Measurements from ENCODE around the gene ANKRD30A. TPM values are rescaled to one million over a fixed set of nuclear protein-coding genes. Genes with fewer than 3 reads are reported as not detected.
"Not testable (repeated sequence)": the region's sequence is repeated elsewhere in the genome, so short reads cannot be mapped to it uniquely, and the experiment has no call there.

ANKRD30A gene
- total RNA-seq, 1 experiment from 2014 or later: not detected

DNA sequence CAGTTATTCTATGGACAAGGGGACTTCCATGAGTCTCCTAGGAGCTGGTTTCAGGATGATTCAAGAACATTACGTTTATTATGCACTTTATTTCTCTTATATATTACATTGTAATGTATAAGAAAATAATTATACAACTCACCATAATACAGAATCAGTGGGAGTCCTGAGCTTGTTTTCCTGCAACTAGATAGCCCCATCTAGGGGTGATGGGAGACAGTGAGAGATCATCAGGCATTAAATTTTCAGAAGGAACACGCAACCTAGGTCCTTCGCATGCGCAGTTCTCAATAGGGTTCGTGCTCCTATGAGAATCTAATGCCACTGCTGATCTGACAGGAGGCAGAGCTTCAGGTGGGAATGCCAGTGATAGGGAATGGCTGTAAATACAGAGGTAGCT, 137.9 kb downstream of the ANKRD30A start:
- DNase-seq (ENCODE audit: extremely low read depth, low read depth): no peak

DNA sequence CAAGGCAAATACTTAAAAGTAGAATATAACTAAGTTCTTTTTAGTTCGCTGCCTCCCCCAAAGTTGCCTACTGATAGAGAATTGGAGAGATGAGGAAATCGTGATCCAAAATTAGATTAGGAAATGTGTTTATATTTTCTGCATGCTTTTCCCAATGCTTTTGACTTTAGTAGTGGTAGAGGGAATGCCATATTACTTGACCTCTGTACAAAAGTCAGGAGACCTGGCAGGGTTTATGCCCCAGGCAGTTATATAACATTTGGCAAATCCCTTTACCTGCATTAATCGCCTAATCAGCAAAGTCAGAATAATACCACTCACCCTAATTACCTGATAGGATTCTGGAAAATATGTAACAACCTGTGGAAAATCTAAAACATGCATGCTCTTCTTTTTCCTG, 142.9 kb downstream of the ANKRD30A start:
- no peak for DNase-seq (ENCODE audit: extremely low read depth, low read depth)

- no peak for DNase-seq (ENCODE audit: extremely low read depth, low read depth)
Measured at GRCh38 chr10:37269554-37270256, 144.3 kb downstream of the ANKRD30A start.

- no peak for DNase-seq (ENCODE audit: extremely low read depth, low read depth)
Measured at GRCh38 chr10:37275216-37275777, 149.9 kb downstream of the ANKRD30A start.

GRCh38 chr10:37285063-37285462, 159.7 kb downstream of the ANKRD30A start:
- no peak for DNase-seq (ENCODE audit: extremely low read depth, low read depth)

- peak; percentile 1 for DNase-seq (ENCODE audit: extremely low read depth, low read depth)
Measured at GRCh38 chr10:37289833-37290464, 164.6 kb downstream of the ANKRD30A start.

DNA sequence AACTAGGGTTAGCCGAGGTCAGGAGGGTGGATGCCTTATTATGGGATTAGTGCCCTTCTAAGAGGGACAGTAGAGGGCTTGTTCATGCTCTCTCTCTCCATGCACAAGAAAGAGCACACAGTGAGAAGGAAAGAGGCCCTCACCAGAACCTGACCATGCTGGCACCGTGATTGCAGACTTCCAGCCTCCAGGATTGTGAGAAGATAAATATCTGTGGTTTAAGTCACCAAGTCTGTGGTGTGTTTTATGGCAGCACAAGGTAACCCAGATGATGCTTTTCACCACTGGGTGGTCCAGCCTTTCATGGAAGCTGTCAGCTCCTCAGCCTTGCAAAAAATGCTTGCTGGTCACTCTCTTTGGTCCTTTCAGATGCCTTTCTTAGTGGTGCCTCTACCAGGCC, 175.9 kb downstream of the ANKRD30A start:
- DNase-seq (ENCODE audit: extremely low read depth, low read depth): no peak

DNA sequence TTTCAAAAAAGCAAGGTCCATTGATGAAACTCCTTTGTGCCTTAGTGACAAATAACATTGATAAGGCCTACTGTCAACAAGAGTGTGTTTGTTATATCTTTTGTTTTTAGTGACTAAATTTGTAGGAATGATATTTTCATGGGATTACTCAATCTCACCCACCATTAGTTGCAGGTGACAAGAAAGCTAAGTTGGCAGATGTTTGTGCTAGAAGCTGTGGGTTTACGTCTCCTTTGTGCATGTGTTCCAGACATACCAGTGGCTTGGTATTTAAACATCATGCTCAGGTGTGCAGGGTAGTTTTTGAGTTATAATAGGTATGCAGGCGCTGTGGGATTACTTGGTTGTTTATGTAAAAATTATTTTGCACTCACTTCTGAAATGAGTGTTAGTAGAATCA, 178.6 kb downstream of the ANKRD30A start:
- DNase-seq (ENCODE audit: extremely low read depth, low read depth): no peak

- no peak for DNase-seq (ENCODE audit: extremely low read depth, low read depth)
Measured at GRCh38 chr10:37314350-37314749, 189.0 kb downstream of the ANKRD30A start.

DNA sequence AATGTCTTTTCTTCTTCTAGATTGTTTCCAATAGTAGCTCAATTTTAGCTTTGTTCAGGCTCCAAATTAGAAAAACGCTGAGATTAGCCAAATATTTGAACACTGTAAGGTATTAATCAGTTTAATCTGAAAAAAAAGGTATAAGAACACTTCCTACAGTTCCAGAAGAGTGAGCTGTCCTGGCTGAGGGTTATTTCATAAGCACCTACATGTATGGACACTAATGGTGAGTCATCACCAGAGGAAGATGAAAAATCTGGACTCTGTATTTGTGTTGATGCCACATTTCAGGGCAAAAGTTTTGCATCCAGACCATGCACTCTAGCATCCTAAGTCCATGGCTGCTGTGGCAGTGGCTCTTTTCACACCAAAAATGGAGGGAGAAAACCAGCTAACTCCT, 189.5 kb downstream of the ANKRD30A start:
- no peak for DNase-seq (ENCODE audit: extremely low read depth, low read depth)

GRCh38 chr10:37344413-37344812, 219.0 kb downstream of the ANKRD30A start:
- DNase-seq (ENCODE audit: extremely low read depth, low read depth): no peak

- DNase-seq (ENCODE audit: extremely low read depth, low read depth): no peak
Measured at GRCh38 chr10:37379991-37380390, 254.6 kb downstream of the ANKRD30A start.

- DNase-seq (ENCODE audit: extremely low read depth, low read depth): no peak
Measured at GRCh38 chr10:37381271-37381670, 255.9 kb downstream of the ANKRD30A start.

GRCh38 chr10:37384923-37385322, 259.5 kb downstream of the ANKRD30A start:
- no peak for DNase-seq (ENCODE audit: extremely low read depth, low read depth)

DNA sequence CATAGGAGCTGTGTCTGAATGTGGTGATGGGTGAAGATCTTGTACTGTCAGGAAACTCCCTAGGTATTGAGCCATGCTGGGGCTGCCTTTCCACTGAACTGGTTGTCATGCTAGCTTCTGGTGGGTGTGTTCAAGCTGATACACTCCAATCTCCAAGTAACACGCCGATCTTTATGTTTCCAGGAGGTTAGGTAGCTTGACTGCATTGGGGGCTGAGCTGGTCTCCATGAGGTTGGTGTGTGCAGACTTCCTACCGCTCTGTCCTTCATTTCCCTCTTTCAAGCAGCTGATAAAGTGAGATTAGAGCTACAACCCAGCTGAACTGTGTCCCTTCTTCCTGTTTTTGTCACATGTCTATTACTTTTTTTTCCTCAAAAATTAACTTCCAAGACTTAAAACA, 265.5 kb downstream of the ANKRD30A start:
- no peak for DNase-seq (ENCODE audit: extremely low read depth, low read depth)

- not testable (repeated sequence) for DNase-seq (ENCODE audit: extremely low read depth, low read depth)
Measured at GRCh38 chr10:37400774-37401173, 275.4 kb downstream of the ANKRD30A start.

DNA sequence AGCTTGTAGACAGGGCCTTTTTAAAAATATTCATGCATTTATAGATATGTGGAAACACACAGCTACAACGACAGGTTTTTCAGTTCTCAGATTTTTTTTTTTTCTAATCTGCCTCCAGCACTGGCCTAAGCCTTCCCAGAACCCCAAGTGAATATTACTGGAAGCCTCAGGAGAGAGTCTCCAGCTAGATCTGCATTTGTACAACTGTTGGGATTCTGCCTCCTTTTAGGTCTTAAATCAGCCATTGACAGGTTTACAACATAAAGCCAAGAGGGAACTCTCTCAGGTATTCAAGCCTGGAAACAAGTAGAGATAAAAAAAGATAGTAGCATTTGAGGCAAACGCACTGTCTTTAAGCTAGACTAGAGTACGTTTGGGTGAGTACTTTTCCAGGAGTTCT, 275.8 kb downstream of the ANKRD30A start:
- no peak for DNase-seq (ENCODE audit: extremely low read depth, low read depth)

DNA sequence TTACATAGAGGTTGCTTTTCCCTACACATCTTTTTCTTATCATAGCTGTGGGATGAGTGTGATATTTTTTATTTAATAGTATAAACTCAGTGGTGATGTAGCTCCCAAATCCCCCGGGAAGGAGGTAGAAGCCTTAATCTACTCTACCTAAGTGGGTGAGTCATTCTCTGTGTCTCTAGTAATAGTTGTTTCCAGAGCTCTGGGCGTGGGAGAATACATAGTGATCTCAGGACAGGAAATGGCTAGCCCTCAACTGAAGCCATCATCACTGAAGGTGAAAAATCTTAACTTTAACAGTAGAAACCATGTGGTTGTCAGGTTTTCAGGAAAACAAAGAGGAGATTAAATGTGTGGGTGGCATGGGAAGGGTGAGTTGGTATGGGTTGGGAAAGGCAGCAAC, 278.4 kb downstream of the ANKRD30A start:
- DNase-seq (ENCODE audit: extremely low read depth, low read depth): no peak
